ENCODE results near the gene KRTAP3-3. TPM values are rescaled to one million over a fixed set of nuclear protein-coding genes. Genes with fewer than 3 reads are reported as not detected.
A peak's percentile ranks its signal among the peaks of the same experiment; 100 is the strongest.

KRTAP3-3 gene
- total and polyA plus RNA-seq, 2 donors: 0.87 TPM; not detected in 1

DNA sequence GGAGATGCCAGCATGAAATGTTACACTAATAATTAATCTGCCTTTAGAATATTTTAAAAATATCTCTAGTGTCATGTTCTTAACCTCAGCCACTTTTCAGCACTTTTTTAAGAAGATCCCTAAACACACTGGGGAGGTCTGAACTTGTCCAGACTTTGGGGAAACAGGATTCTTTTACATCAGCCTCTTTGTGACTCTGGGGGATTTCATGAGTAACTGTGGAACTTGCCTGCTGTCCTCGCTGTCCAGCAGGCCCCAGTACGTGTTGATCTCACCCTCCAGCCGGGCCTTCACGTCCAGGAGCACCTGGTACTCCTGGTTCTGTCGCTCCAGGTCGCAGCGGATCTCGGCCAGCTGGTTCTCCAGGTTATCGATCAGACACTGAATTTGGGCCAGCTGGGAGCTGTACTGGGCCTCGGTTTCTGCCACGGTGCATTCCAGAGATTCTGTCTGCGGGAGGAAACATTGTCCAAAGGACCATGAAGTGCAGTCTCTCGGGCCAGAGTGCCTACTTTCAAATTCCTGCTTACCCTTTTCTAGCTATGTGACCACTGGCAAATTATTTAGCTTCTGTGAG is 15.3 kb downstream of the KRTAP3-3 start:
- WGBS: 85% methylated on average over 13 of the region's 13 CpGs
- peaks cover 0 to 4% of the 10 kb centered on the region in 2 donors for H3K27me3 ChIP-seq (ENCODE audit: control insufficient read depth in 2 of 2, insufficient read depth in 1 of 2, low read length in 1 of 2)
- H3K9me3 ChIP-seq (ENCODE audit: control insufficient read depth in 2 of 2, insufficient read depth in 1 of 2, low read length in 1 of 2): no peaks in the 10 kb centered on the region
- H3K27ac ChIP-seq (ENCODE audit: low read depth in 1 of 2, low read length in 1 of 2): peak overlapping the region in 1 of 2 donors; percentile 46
- no peaks in the 10 kb centered on the region for H3K4me1 ChIP-seq (ENCODE audit: control insufficient read depth in 2 of 2, insufficient read depth in 2 of 2, low read length in 2 of 2)
- H3K4me3 ChIP-seq (ENCODE audit: low read length in 2 of 2): no peak overlapping the region
- no peaks in the 10 kb centered on the region for H3K36me3 ChIP-seq (ENCODE audit: control insufficient read depth in 2 of 2, insufficient read depth in 2 of 2, low read length in 1 of 2)
- peak in 1 of 9 donors; percentile 11 for DNase-seq (ENCODE audit: low read depth in 6 of 9, low spot score in 9 of 9)

DNA sequence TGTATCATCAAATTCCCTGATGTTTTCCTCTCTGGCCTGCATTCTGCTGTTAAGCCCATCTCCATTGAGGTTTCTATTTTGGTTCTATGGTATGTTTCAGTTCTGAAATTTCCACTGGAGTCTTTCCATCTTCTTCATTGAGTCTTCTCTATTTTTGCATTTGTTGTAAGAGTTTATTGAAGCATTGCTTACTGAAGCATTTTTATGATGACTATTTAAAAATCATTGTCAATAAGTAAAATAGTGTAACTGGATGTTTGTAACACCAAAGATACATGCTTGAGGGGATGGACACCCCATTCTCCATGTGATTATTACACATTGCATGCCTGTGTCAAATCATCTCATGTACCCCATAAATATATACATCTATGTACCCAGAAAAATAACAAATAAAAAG is 18.4 kb downstream of the KRTAP3-3 start:
- H3K36me3 ChIP-seq (ENCODE audit: control insufficient read depth in 2 of 2, insufficient read depth in 2 of 2, low read length in 1 of 2): no peaks in the 10 kb centered on the region
- DNase-seq (ENCODE audit: low read depth in 6 of 9, low spot score in 9 of 9): no peak
- H3K4me1 ChIP-seq (ENCODE audit: control insufficient read depth in 2 of 2, insufficient read depth in 2 of 2, low read length in 2 of 2): no peaks in the 10 kb centered on the region
- H3K27me3 ChIP-seq (ENCODE audit: control insufficient read depth in 2 of 2, insufficient read depth in 1 of 2, low read length in 1 of 2): peaks cover 0 to 4% of the 10 kb centered on the region in 2 donors
- no peak overlapping the region for H3K27ac ChIP-seq (ENCODE audit: low read depth in 1 of 2, low read length in 1 of 2)
- H3K4me3 ChIP-seq (ENCODE audit: low read length in 2 of 2): no peak overlapping the region
- H3K9me3 ChIP-seq (ENCODE audit: control insufficient read depth in 2 of 2, insufficient read depth in 1 of 2, low read length in 1 of 2): no peaks in the 10 kb centered on the region

DNA sequence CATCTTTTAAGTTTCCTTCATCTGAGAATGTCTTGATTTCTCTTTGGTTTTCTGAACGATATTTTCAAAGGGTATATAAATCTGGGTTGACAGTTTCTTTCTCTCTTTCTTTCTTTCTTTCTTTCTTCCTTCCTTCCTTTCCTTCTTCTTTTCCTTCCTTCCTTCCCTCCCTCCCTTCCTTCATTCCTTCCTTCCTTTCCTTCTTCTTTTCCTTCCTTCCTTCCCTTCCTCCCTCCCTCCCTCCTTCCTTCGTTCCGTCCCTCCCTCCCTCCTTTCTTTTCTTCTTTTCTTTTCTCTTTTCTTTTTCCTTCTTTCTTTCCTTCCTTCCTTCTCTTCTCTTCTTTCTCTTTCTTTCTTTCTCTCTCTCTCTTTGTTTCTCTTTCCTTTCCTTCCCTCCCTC is 19.6 kb downstream of the KRTAP3-3 start:
- Histone ChIP-seq H3K27me3 (ENCODE audit: control insufficient read depth in 2 of 2, insufficient read depth in 1 of 2, low read length in 1 of 2) (peaks cover 0 to 4% of the 10 kb centered on the region in 2 donors), H3K9me3 (ENCODE audit: control insufficient read depth in 2 of 2, insufficient read depth in 1 of 2, low read length in 1 of 2) (no peaks in the 10 kb centered on the region), H3K4me1 (ENCODE audit: control insufficient read depth in 2 of 2, insufficient read depth in 2 of 2, low read length in 2 of 2) (no peaks in the 10 kb centered on the region), H3K27ac (ENCODE audit: low read depth in 1 of 2, low read length in 1 of 2) (no peak overlapping the region), H3K4me3 (ENCODE audit: low read length in 2 of 2) (no peak overlapping the region), H3K36me3 (ENCODE audit: control insufficient read depth in 2 of 2, insufficient read depth in 2 of 2, low read length in 1 of 2) (no peaks in the 10 kb centered on the region)
- DNase-seq (ENCODE audit: low read depth in 6 of 9, low spot score in 9 of 9): no peak
- 93% methylated on average over 3 of the region's 3 CpGs for WGBS

DNA sequence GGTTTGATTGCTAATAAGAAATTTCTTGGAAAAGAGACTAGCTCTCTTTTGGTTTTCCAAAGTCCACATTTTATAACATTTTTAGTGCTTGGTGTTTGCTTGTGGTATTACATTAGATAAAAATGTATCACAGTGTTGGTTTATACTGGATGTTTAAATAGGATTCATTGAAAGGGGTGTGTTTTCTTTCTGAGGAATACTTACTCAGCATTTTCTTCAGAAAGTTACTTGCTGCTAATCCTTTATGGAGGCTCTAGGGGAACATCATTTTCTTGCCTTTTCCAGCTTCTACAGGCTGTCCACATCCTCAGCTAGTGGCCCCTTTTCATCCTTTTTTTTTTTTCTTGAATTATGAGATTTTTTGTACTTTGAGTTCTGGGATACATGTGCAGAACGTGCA is 26.4 kb downstream of the KRTAP3-3 start:
- 95% methylated on average over 1 of the region's 1 CpG for WGBS
- Histone ChIP-seq H3K27ac (ENCODE audit: low read depth in 1 of 2, low read length in 1 of 2) (no peak overlapping the region), H3K27me3 (ENCODE audit: control insufficient read depth in 2 of 2, insufficient read depth in 1 of 2, low read length in 1 of 2) (no peaks in the 10 kb centered on the region), H3K9me3 (ENCODE audit: control insufficient read depth in 2 of 2, insufficient read depth in 1 of 2, low read length in 1 of 2) (no peaks in the 10 kb centered on the region), H3K4me1 (ENCODE audit: control insufficient read depth in 2 of 2, insufficient read depth in 2 of 2, low read length in 2 of 2) (no peaks in the 10 kb centered on the region), H3K36me3 (ENCODE audit: control insufficient read depth in 2 of 2, insufficient read depth in 2 of 2, low read length in 1 of 2) (no peaks in the 10 kb centered on the region), H3K4me3 (ENCODE audit: low read length in 2 of 2) (no peak overlapping the region)
- DNase-seq (ENCODE audit: low read depth in 6 of 9, low spot score in 9 of 9): no peak

DNA sequence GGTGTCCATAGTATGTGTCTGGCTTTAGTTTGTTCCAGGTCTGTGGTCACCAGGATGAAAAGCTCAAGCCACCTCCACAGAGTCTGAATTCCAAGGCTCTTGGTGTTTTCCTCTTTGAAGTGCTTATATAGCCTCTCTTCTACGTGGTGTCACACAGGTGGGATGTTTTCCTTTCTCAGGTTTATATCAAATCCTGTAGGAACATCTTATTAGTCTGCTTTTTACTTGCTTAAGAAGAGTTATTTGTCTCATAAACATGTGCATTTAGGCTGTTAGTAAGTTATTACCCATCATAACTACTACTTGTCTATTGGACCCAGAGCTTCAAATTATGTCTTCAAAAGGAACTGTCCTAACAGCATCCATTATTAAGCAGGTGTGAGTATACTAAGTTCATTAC is 27.1 kb downstream of the KRTAP3-3 start, which contains the start of gene KRT39:
KRT39 (minus strand) TSS at position 101 of the 400 bp plus-strand sequence; CDS start at position 9, 92 bp downstream.
- no peak within 1 kb of the TSS for H3K27ac ChIP-seq (ENCODE audit: low read depth in 1 of 2, low read length in 1 of 2)
- WGBS: 69% methylated on average over 1 of the region's 1 CpG
- DNase-seq (ENCODE audit: low read depth in 6 of 9, low spot score in 9 of 9): no peak
- H3K36me3 ChIP-seq (ENCODE audit: control insufficient read depth in 2 of 2, insufficient read depth in 2 of 2, low read length in 1 of 2): no peaks in the 10 kb centered on the region
- H3K4me1 ChIP-seq (ENCODE audit: control insufficient read depth in 2 of 2, insufficient read depth in 2 of 2, low read length in 2 of 2): no peaks in the 10 kb centered on the region
- no peak within 1 kb of the TSS for H3K4me3 ChIP-seq (ENCODE audit: low read length in 2 of 2)
- H3K27me3 ChIP-seq (ENCODE audit: control insufficient read depth in 2 of 2, insufficient read depth in 1 of 2, low read length in 1 of 2): no peaks in the 10 kb centered on the region
- no peaks in the 10 kb centered on the region for H3K9me3 ChIP-seq (ENCODE audit: control insufficient read depth in 2 of 2, insufficient read depth in 1 of 2, low read length in 1 of 2)

DNA sequence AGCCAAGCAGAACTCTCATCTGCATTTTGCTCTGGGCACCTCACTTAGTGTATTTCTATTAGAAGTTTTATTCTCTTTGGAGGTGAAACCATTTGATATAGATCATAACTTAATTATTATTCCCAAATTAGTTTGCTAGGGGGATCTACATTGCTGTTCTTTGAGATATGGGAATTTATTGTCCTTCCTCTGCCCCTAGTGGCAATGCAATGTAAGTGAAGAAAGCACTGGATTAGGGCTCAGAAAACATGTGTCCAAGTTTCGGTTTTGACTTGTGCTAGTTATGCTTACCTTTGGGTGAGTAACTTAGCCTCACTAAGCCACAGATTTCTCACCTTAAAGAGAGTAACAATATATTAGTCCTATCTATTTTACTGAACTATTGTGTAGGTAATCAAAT is 30.1 kb downstream of the KRTAP3-3 start:
- no peak for DNase-seq (ENCODE audit: low read depth in 6 of 9, low spot score in 9 of 9)
- Histone ChIP-seq H3K4me3 (ENCODE audit: low read length in 2 of 2) (no peak overlapping the region), H3K4me1 (ENCODE audit: control insufficient read depth in 2 of 2, insufficient read depth in 2 of 2, low read length in 2 of 2) (no peaks in the 10 kb centered on the region), H3K27me3 (ENCODE audit: control insufficient read depth in 2 of 2, insufficient read depth in 1 of 2, low read length in 1 of 2) (no peaks in the 10 kb centered on the region), H3K27ac (ENCODE audit: low read depth in 1 of 2, low read length in 1 of 2) (no peak overlapping the region), H3K36me3 (ENCODE audit: control insufficient read depth in 2 of 2, insufficient read depth in 2 of 2, low read length in 1 of 2) (no peaks in the 10 kb centered on the region), H3K9me3 (ENCODE audit: control insufficient read depth in 2 of 2, insufficient read depth in 1 of 2, low read length in 1 of 2) (no peaks in the 10 kb centered on the region)
- WGBS: 75% methylated on average over 1 of the region's 1 CpG

DNA sequence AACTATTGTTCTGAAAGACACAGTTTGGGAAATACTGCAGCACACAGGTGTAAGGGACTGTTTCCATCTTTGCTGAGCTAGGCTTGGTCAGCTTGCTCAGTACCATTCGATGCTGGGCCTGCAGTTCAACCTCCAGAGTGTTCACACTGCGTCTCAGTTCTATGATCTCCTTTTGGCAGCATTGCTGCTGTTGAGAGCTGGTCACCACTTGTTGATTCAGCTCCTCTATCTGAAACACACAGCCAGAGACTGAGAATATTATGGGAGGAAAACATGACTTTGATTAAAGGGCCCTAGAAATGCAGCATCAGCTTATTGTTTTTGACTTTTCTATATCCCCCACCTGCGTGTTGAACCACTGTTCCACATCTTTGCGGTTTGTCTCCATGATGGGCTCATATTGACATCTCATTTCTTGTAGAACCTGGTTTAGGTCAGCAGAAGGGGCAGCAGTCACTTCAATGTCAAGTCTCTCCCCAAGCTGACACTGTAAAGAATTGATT is 31.9 kb downstream of the KRTAP3-3 start:
- Histone ChIP-seq H3K4me1 (ENCODE audit: control insufficient read depth in 2 of 2, insufficient read depth in 2 of 2, low read length in 2 of 2) (no peaks in the 10 kb centered on the region), H3K36me3 (ENCODE audit: control insufficient read depth in 2 of 2, insufficient read depth in 2 of 2, low read length in 1 of 2) (no peaks in the 10 kb centered on the region), H3K27me3 (ENCODE audit: control insufficient read depth in 2 of 2, insufficient read depth in 1 of 2, low read length in 1 of 2) (no peaks in the 10 kb centered on the region), H3K9me3 (ENCODE audit: control insufficient read depth in 2 of 2, insufficient read depth in 1 of 2, low read length in 1 of 2) (no peaks in the 10 kb centered on the region), H3K4me3 (ENCODE audit: low read length in 2 of 2) (no peak overlapping the region), H3K27ac (ENCODE audit: low read depth in 1 of 2, low read length in 1 of 2) (no peak overlapping the region)
- 83% methylated on average over 4 of the region's 4 CpGs for WGBS
- DNase-seq (ENCODE audit: low read depth in 6 of 9, low spot score in 9 of 9): no peak

DNA sequence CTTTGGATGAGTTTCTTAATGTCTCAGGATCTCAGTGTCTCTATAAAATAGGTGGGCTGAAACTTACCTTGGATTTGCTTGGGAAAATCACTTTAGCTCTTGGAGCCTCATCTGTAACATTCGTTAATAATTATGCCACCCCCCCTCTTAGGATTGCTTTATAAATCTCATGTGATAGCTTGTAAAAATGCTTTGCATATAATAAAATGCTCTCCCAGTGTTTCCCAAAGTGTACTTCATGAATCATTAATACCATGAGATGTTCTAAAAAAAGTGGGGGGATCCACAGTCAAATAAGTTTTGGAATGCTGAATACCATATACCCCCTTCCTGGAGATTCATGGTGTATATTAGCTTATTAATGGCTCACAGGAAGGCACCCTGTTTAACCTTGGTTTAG is 32.4 kb downstream of the KRTAP3-3 start:
- no peak overlapping the region for H3K27ac ChIP-seq (ENCODE audit: low read depth in 1 of 2, low read length in 1 of 2)
- no peaks in the 10 kb centered on the region for H3K4me1 ChIP-seq (ENCODE audit: control insufficient read depth in 2 of 2, insufficient read depth in 2 of 2, low read length in 2 of 2)
- WGBS: 88% methylated on average over 1 of the region's 1 CpG
- H3K9me3 ChIP-seq (ENCODE audit: control insufficient read depth in 2 of 2, insufficient read depth in 1 of 2, low read length in 1 of 2): no peaks in the 10 kb centered on the region
- no peak for DNase-seq (ENCODE audit: low read depth in 6 of 9, low spot score in 9 of 9)
- no peaks in the 10 kb centered on the region for H3K36me3 ChIP-seq (ENCODE audit: control insufficient read depth in 2 of 2, insufficient read depth in 2 of 2, low read length in 1 of 2)
- no peak overlapping the region for H3K4me3 ChIP-seq (ENCODE audit: low read length in 2 of 2)
- no peaks in the 10 kb centered on the region for H3K27me3 ChIP-seq (ENCODE audit: control insufficient read depth in 2 of 2, insufficient read depth in 1 of 2, low read length in 1 of 2)

DNA sequence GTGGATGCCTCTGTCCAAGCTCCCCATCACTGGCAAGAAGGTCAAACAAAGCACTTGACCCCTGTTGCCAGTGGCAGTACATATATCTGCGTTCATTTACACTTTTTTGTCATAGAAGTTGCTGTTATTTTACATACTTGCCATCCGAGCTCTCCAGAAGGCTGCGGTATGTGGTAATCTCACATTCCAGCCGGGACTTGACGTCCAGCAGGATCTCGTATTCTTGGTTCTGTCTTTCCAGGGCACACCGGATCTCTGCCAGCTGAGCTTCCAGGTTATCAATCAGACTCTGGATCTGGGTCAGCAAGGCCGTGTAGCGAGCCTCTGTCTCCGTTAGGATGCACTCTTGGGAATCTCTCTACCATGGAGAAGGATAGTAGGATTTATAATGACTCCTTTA is 33.8 kb downstream of the KRTAP3-3 start:
- H3K36me3 ChIP-seq (ENCODE audit: control insufficient read depth in 2 of 2, insufficient read depth in 2 of 2, low read length in 1 of 2): no peaks in the 10 kb centered on the region
- no peak overlapping the region for H3K27ac ChIP-seq (ENCODE audit: low read depth in 1 of 2, low read length in 1 of 2)
- H3K4me3 ChIP-seq (ENCODE audit: low read length in 2 of 2): no peak overlapping the region
- no peaks in the 10 kb centered on the region for H3K9me3 ChIP-seq (ENCODE audit: control insufficient read depth in 2 of 2, insufficient read depth in 1 of 2, low read length in 1 of 2)
- H3K27me3 ChIP-seq (ENCODE audit: control insufficient read depth in 2 of 2, insufficient read depth in 1 of 2, low read length in 1 of 2): no peaks in the 10 kb centered on the region
- DNase-seq (ENCODE audit: low read depth in 6 of 9, low spot score in 9 of 9): no peak
- 91% methylated on average over 10 of the region's 10 CpGs for WGBS
- no peaks in the 10 kb centered on the region for H3K4me1 ChIP-seq (ENCODE audit: control insufficient read depth in 2 of 2, insufficient read depth in 2 of 2, low read length in 2 of 2)
